Suprapubic skin (tissue), 4 donors: ENCODE data around the gene CALB2. TPM values are rescaled to one million over a fixed set of nuclear protein-coding genes. Genes with fewer than 3 reads are reported as not detected.
"Not testable (repeated sequence)": the region's sequence is repeated elsewhere in the genome, so short reads cannot be mapped to it uniquely, and the experiment has no call there.

Source experiments
- DNase-seq, 2 donors: peaks; one replicate each; pipeline ENCODE4 v3.0.0-alpha.2; 2019; ENCODE audit warnings: low spot score in 2 of 2
- H3K27ac ChIP-seq: fragments of 200-600 bp; sonication (generic); one replicate; pipeline ENCODE4 v1.5.1; 2019
- H3K27me3 ChIP-seq: fragments of 200-600 bp; sonication (generic); one replicate; pipeline ENCODE4 v1.5.1; 2019
- H3K36me3 ChIP-seq: fragments of 200-600 bp; sonication (generic); one replicate; pipeline ENCODE4 v1.5.1; 2019
- H3K4me1 ChIP-seq: fragments of 200-600 bp; sonication (generic); one replicate; pipeline ENCODE4 v1.5.1; 2019
- H3K4me3 ChIP-seq: fragments of 200-600 bp; sonication (generic); one replicate; pipeline ENCODE4 v1.5.1; 2019; ENCODE audit warnings: mild to moderate bottlenecking
- H3K9me3 ChIP-seq: fragments of 200-600 bp; sonication (generic); one replicate; pipeline ENCODE4 v1.5.1; 2019
- CTCF ChIP-seq, 2 donors: fragments of 200-600 bp in 1 of 2; fragments of 450-650 bp in 1 of 2; sonication (generic) in 1 of 2; IDR thresholded peaks; one replicate each; pipeline ENCODE4 v1.5.1; 2016 to 2019; ENCODE audit warnings: antibody characterized with exemption in 2 of 2, mild to moderate bottlenecking in 1 of 2, moderate library complexity in 1 of 2
- EP300 ChIP-seq: sonication (generic); formaldehyde crosslinking; IDR thresholded peaks from one replicate; pipeline ENCODE4 v1.6.1; 2017; ENCODE audit warnings: antibody characterized with exemption
- POLR2A ChIP-seq, 2 donors: fragments of 450-650 bp; IDR thresholded peaks; one replicate each; pipeline ENCODE4 v1.6.1; 2017; ENCODE audit warnings: antibody characterized with exemption in 2 of 2, mild to moderate bottlenecking in 2 of 2, moderate library complexity in 2 of 2
- POLR2AphosphoS5 ChIP-seq, 3 donors: sonication (generic); formaldehyde crosslinking; IDR thresholded peaks; one replicate each; pipeline ENCODE4 v1.6.1; 2017; ENCODE audit warnings: antibody characterized with exemption in 3 of 3
- WGBS: methylation state at CpG from one replicate; pipeline ENCODE4 v1.1.5; 2018; 5-methylcytosine and 5-hydroxymethylcytosine counted together
- total RNA-seq, 4 donors: library from RNA; depleted of rRNA; stranded (reverse); fragments of >200 nt; gene quantifications; one replicate each; pipeline ENCODE4 v1.1.0, GENCODE V29; 2016

The CALB2 gene
- total RNA-seq, 4 donors from 2014 or later, result 4.3 to 7.7 (median 5.6) TPM

- peak in 1 of 2 donors; percentile 6 for DNase-seq
Observed at GRCh38 chr16:71352466-71352865, 6.1 kb upstream of the CALB2 start.

GRCh38 chr16:71352963-71353460 is 5.5 kb upstream of the CALB2 start:
- peak in 1 of 2 donors; percentile 8 for DNase-seq
- 80% methylated on average over 1 of the region's 1 CpG for WGBS
- no peak overlapping the region for H3K27ac ChIP-seq

More at GRCh38 chr16:71352466-71352865, 6.1 kb upstream of the CALB2 start:
- Histone ChIP-seq H3K27ac (no peak overlapping the region), H3K27me3 (peaks cover 6% of the 10 kb centered on the region), H3K4me3 (no peak overlapping the region), H3K9me3 (no peaks in the 10 kb centered on the region), H3K4me1 (no peaks in the 10 kb centered on the region), H3K36me3 (no peaks in the 10 kb centered on the region)
- TF ChIP-seq EP300 (no peak), CTCF (IDR thresholded peaks at IDR 0.05) (no peak), POLR2A (IDR thresholded peaks at IDR 0.05) (no peak), POLR2AphosphoS5 (IDR thresholded peaks at IDR 0.05) (no peak)
- WGBS, result 97% methylated on average over 3 of the region's 3 CpGs

GRCh38 chr16:71353736-71354135 is 4.8 kb upstream of the CALB2 start:
- 60% methylated on average over 5 of the region's 5 CpGs for WGBS

More at GRCh38 chr16:71352963-71353460, 5.5 kb upstream of the CALB2 start:
- Histone ChIP-seq H3K4me3 (no peak overlapping the region), H3K36me3 (no peaks in the 10 kb centered on the region), H3K27me3 (peaks cover 6% of the 10 kb centered on the region), H3K4me1 (peaks cover 4% of the 10 kb centered on the region), H3K9me3 (no peaks in the 10 kb centered on the region)
- TF ChIP-seq POLR2AphosphoS5 (IDR thresholded peaks at IDR 0.05), result no peak
- TF ChIP-seq CTCF (IDR thresholded peaks at IDR 0.05), result no peak
- TF ChIP-seq POLR2A (IDR thresholded peaks at IDR 0.05), result no peak
- TF ChIP-seq EP300, result no peak

GRCh38 chr16:71354156-71354555 is 4.4 kb upstream of the CALB2 start:
- H3K27me3 ChIP-seq, result peaks cover 6% of the 10 kb centered on the region
- H3K9me3 ChIP-seq, result no peaks in the 10 kb centered on the region
- peaks cover 13% of the 10 kb centered on the region for H3K4me1 ChIP-seq
- H3K27ac ChIP-seq, result no peak overlapping the region
- H3K4me3 ChIP-seq, result no peak overlapping the region
- peak in 1 of 2 donors; percentile 34 for DNase-seq
- WGBS, result 75% methylated on average over 4 of the region's 4 CpGs
- no peak for TF ChIP-seq POLR2A (IDR thresholded peaks at IDR 0.05)
- TF ChIP-seq CTCF (IDR thresholded peaks at IDR 0.05), result no peak
- no peak for TF ChIP-seq EP300
- no peak for TF ChIP-seq POLR2AphosphoS5 (IDR thresholded peaks at IDR 0.05)
- H3K36me3 ChIP-seq, result no peaks in the 10 kb centered on the region

More at GRCh38 chr16:71353736-71354135, 4.8 kb upstream of the CALB2 start:
- no peak overlapping the region for H3K4me3 ChIP-seq
- H3K36me3 ChIP-seq, result no peaks in the 10 kb centered on the region
- peak in 1 of 2 donors; percentile 31 for DNase-seq
- H3K27me3 ChIP-seq, result peaks cover 3% of the 10 kb centered on the region
- H3K9me3 ChIP-seq, result no peaks in the 10 kb centered on the region
- TF ChIP-seq CTCF (IDR thresholded peaks at IDR 0.05) (no peak), POLR2AphosphoS5 (IDR thresholded peaks at IDR 0.05) (no peak), POLR2A (IDR thresholded peaks at IDR 0.05) (no peak), EP300 (no peak)
- H3K4me1 ChIP-seq, result peaks cover 12% of the 10 kb centered on the region
- H3K27ac ChIP-seq, result no peak overlapping the region

- DNase-seq, result peak in 1 of 2 donors; percentile 58
- TF ChIP-seq POLR2AphosphoS5 (IDR thresholded peaks at IDR 0.05) (no peak), POLR2A (IDR thresholded peaks at IDR 0.05) (no peak), CTCF (IDR thresholded peaks at IDR 0.05) (no peak), EP300 (no peak)
- 79% methylated on average over 7 of the region's 7 CpGs for WGBS
- peaks cover 13% of the 10 kb centered on the region for H3K4me1 ChIP-seq
- H3K36me3 ChIP-seq, result no peaks in the 10 kb centered on the region
- no peak overlapping the region for H3K27ac ChIP-seq
- H3K9me3 ChIP-seq, result no peaks in the 10 kb centered on the region
- H3K4me3 ChIP-seq, result no peak overlapping the region
- H3K27me3 ChIP-seq, result peaks cover 14% of the 10 kb centered on the region
Observed at GRCh38 chr16:71356051-71356740, 2.3 kb upstream of the CALB2 start.

GRCh38 chr16:71356936-71357335 is 1.6 kb upstream of the CALB2 start:
- H3K4me3 ChIP-seq, DNase-seq, H3K9me3 ChIP-seq, H3K36me3 ChIP-seq, H3K27ac ChIP-seq: not testable (repeated sequence)
- Histone ChIP-seq H3K27me3 (peaks cover 14% of the 10 kb centered on the region), H3K4me1 (peaks cover 13% of the 10 kb centered on the region)
- WGBS, result no CpG with 5 or more reads among the region's 4 CpGs
